ENCODE data around the gene HOXB4. TPM values are rescaled to one million over a fixed set of nuclear protein-coding genes. Genes with fewer than 3 reads are reported as not detected.

HOXB4 gene
- polyA plus RNA-seq, 1 of the 3 experiments (the other 2 are of a cell fraction): 0.03 TPM

DNA sequence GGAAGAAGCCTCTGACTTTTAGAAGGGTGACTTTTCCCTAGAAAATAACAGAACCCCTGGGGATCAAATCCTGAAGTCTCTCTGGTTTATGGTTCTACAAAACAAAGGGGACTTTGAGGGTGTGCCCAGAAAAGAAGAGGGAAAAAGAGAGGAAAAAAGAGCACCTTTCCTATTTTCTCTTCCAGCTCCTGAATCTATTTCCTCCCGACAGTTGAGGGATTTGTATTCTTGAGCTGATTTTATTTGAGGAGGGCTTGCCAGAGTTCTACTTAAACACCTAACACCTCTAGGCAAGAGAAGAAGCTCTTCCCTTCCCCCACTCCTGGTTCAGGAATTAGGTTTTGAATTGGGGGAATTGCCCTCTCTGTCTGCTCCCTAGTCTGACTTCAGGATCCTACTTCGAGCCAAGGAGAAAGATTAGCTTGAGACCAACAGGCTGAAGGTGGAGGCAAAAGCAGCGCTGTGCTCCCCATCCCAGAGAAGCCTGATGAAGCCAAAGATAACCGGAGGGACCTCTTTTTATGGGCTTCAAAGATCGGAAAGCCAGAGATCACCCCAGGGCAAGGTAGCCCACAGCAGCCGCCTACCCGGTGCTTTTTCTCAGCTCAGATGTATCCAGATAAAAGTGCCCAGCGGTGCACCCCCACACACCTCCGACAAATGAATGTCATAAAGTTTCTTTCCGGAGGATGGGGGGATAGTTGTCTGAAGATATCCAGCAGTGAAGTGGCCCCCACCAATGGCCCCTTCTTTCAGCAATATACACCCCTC is 11.1 kb upstream of the HOXB4 start:
- H3K4me2 ChIP-seq: no peak overlapping the region
- H3K27me3 ChIP-seq (ENCODE audit: insufficient read depth): peaks cover 98% of the 10 kb centered on the region
- H3K79me2 ChIP-seq (ENCODE audit: insufficient read depth): no peaks in the 10 kb centered on the region
- H3K9ac ChIP-seq: no peak overlapping the region
- ChIA-PET CTCF (interaction anchor here (0.8 to 3.3 kb wide), 6 partner anchors 19 to 618 kb away, joined by 3 to 20 read pairs (median 3); partner anchors contain the start of gene CDK5RAP3), POLR2A (no interaction called here)
- no peaks in the 10 kb centered on the region for H4K20me1 ChIP-seq (ENCODE audit: insufficient read depth)
- no peak for DNase-seq
- no peaks in the 10 kb centered on the region for H3K9me3 ChIP-seq
- H3K4me1 ChIP-seq (ENCODE audit: control insufficient read depth in 1 of 2, insufficient read depth in 2 of 2, low read depth in 1 of 2, low read length in 1 of 2): peaks cover 2 to 7% of the 10 kb centered on the region in 2 experiments; a peak in 1 of 4 replicates
- H3K4me3 ChIP-seq (ENCODE audit: low read depth in 2 of 2, low read length in 1 of 2): no peak overlapping the region
- no peaks in the 10 kb centered on the region for H3K36me3 ChIP-seq (replicated peaks in 1 of 2; ENCODE audit: control insufficient read depth in 1 of 2, insufficient read depth in 2 of 2, low read length in 1 of 2)
- no peak overlapping the region for H2AFZ ChIP-seq (ENCODE audit: low read depth)
- WGBS (ENCODE audit: low lambda C conversion rate): 12% methylated on average over 10 of the region's 10 CpGs
- peaks cover 2% of the 10 kb centered on the region for H3F3A ChIP-seq (replicated peaks; ENCODE audit: insufficient read depth)
- no peak for TF ChIP-seq FOXM1 (IDR thresholded peaks at IDR 0.05; ENCODE audit: low read depth)
- no peak for TF ChIP-seq CHD2 (IDR thresholded peaks at IDR 0.05; ENCODE audit: low read length, partially characterized antibody)
- no peak for TF ChIP-seq NFIC (IDR thresholded peaks at IDR 0.05; ENCODE audit: borderline replicate concordance)
- no peak for TF ChIP-seq TEAD4 (IDR thresholded peaks at IDR 0.05; ENCODE audit: borderline replicate concordance, insufficient read depth)
- no peak for TF ChIP-seq RCOR1 (IDR thresholded peaks at IDR 0.05; ENCODE audit: low read length)
- TF ChIP-seq, protein P1, sequence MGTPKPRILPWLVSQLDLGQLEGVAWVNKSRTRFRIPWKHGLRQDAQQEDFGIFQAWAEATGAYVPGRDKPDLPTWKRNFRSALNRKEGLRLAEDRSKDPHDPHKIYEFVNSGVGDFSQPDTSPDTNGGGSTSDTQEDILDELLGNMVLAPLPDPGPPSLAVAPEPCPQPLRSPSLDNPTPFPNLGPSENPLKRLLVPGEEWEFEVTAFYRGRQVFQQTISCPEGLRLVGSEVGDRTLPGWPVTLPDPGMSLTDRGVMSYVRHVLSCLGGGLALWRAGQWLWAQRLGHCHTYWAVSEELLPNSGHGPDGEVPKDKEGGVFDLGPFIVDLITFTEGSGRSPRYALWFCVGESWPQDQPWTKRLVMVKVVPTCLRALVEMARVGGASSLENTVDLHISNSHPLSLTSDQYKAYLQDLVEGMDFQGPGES (IDR thresholded peaks at IDR 0.05; ENCODE audit: low read depth, low read length): no peak
- TF ChIP-seq, protein P2, sequence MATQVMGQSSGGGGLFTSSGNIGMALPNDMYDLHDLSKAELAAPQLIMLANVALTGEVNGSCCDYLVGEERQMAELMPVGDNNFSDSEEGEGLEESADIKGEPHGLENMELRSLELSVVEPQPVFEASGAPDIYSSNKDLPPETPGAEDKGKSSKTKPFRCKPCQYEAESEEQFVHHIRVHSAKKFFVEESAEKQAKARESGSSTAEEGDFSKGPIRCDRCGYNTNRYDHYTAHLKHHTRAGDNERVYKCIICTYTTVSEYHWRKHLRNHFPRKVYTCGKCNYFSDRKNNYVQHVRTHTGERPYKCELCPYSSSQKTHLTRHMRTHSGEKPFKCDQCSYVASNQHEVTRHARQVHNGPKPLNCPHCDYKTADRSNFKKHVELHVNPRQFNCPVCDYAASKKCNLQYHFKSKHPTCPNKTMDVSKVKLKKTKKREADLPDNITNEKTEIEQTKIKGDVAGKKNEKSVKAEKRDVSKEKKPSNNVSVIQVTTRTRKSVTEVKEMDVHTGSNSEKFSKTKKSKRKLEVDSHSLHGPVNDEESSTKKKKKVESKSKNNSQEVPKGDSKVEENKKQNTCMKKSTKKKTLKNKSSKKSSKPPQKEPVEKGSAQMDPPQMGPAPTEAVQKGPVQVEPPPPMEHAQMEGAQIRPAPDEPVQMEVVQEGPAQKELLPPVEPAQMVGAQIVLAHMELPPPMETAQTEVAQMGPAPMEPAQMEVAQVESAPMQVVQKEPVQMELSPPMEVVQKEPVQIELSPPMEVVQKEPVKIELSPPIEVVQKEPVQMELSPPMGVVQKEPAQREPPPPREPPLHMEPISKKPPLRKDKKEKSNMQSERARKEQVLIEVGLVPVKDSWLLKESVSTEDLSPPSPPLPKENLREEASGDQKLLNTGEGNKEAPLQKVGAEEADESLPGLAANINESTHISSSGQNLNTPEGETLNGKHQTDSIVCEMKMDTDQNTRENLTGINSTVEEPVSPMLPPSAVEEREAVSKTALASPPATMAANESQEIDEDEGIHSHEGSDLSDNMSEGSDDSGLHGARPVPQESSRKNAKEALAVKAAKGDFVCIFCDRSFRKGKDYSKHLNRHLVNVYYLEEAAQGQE (IDR thresholded peaks at IDR 0.05; ENCODE audit: low read depth, low read length): no peak
- no peak for TF ChIP-seq FOSL2 (IDR thresholded peaks at IDR 0.05; ENCODE audit: borderline replicate concordance, low read depth)
- TF ChIP-seq TAF1 (IDR thresholded peaks at IDR 0.05; ENCODE audit: borderline replicate concordance, low read depth, low read length): no peak
- TF ChIP-seq, protein P3, sequence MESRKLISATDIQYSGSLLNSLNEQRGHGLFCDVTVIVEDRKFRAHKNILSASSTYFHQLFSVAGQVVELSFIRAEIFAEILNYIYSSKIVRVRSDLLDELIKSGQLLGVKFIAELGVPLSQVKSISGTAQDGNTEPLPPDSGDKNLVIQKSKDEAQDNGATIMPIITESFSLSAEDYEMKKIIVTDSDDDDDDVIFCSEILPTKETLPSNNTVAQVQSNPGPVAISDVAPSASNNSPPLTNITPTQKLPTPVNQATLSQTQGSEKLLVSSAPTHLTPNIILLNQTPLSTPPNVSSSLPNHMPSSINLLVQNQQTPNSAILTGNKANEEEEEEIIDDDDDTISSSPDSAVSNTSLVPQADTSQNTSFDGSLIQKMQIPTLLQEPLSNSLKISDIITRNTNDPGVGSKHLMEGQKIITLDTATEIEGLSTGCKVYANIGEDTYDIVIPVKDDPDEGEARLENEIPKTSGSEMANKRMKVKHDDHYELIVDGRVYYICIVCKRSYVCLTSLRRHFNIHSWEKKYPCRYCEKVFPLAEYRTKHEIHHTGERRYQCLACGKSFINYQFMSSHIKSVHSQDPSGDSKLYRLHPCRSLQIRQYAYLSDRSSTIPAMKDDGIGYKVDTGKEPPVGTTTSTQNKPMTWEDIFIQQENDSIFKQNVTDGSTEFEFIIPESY (IDR thresholded peaks at IDR 0.05; ENCODE audit: borderline replicate concordance, low read depth): no peak
- no peak for TF ChIP-seq RAD21 (IDR thresholded peaks at IDR 0.05; ENCODE audit: low read length)
- no peak for TF ChIP-seq ELF1 (IDR thresholded peaks at IDR 0.05)
- TF ChIP-seq EP300 (IDR thresholded peaks at IDR 0.05; ENCODE audit: borderline replicate concordance in 1 of 2, low read depth in 1 of 2, low read length in 1 of 2): no peak
- TF ChIP-seq YY1 (IDR thresholded peaks at IDR 0.05; ENCODE audit: low read depth): no peak
- no peak for TF ChIP-seq RFX5 (IDR thresholded peaks at IDR 0.05; ENCODE audit: low read length)
- no peak for TF ChIP-seq SMC3 (IDR thresholded peaks at IDR 0.05; ENCODE audit: low read depth, low read length)
- TF ChIP-seq RXRA (IDR thresholded peaks at IDR 0.05; ENCODE audit: borderline replicate concordance, low read depth): no peak
- no peak for TF ChIP-seq MEF2A (IDR thresholded peaks at IDR 0.05; ENCODE audit: borderline replicate concordance, low read depth)
- TF ChIP-seq, protein P4, sequence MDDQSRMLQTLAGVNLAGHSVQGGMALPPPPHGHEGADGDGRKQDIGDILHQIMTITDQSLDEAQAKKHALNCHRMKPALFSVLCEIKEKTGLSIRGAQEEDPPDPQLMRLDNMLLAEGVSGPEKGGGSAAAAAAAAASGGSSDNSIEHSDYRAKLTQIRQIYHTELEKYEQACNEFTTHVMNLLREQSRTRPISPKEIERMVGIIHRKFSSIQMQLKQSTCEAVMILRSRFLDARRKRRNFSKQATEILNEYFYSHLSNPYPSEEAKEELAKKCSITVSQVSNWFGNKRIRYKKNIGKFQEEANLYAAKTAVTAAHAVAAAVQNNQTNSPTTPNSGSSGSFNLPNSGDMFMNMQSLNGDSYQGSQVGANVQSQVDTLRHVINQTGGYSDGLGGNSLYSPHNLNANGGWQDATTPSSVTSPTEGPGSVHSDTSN (IDR thresholded peaks at IDR 0.05): no peak
- H3K9me2 ChIP-seq: no peaks in the 10 kb centered on the region
- H3K27ac ChIP-seq (ENCODE audit: low read depth in 2 of 2, low read length in 1 of 2): no peak overlapping the region

Data from SK-N-SH (cell line).